H1 (cell line): ENCODE measurements around the gene DCAF17. TPM values are rescaled to one million over a fixed set of nuclear protein-coding genes. Genes with fewer than 3 reads are reported as not detected.

Experiments used
- CTCF ChIA-PET: fragments of 300-600 bp; sonication (Branson Sonifier 250); formaldehyde crosslinking; loops from one replicate; lab custom pipeline; 2021; ENCODE audit not compliant: partially characterized antibody; lab: Charles Lee
- POLR2A ChIA-PET: fragments of 300-600 bp; sonication (Branson Sonifier 250); formaldehyde crosslinking; loops from one replicate; lab custom pipeline; 2021; ENCODE audit warnings: inconsistent platforms; ENCODE audit not compliant: partially characterized antibody; lab: Charles Lee
- DNase-seq, 2 experiments: peaks; one replicate each; pipeline versions ENCODE4 v3.0.0 to v3.0.0-alpha.2; 2010 to 2022; ENCODE audit warnings: low spot score in 2 of 2, low read depth in 1 of 2, mixed read lengths in 1 of 2
- FAIRE-seq: peaks from 2 replicates; lab custom pipeline; 2011; peaks lifted over from hg19 to GRCh38; lab: Jason Lieb, UNC
- H2AFZ ChIP-seq: 2 replicates; pipeline ENCODE4 v1.8.1; 2012; ENCODE audit warnings: low read length, inconsistent platforms
- H2AK5ac ChIP-seq: 2 replicates; pipeline ENCODE4 v1.6.1; 2013; ENCODE audit warnings: low read depth, low read length
- H2BK120ac ChIP-seq: replicated peaks from 2 replicates; pipeline ENCODE3; 2013; ENCODE audit warnings: low read depth, low read length, inconsistent platforms
- H2BK12ac ChIP-seq: 2 replicates; pipeline ENCODE4 v1.6.1; 2013; ENCODE audit warnings: low read depth, low read length
- H2BK15ac ChIP-seq: 2 replicates; pipeline ENCODE4 v1.6.1; 2013; ENCODE audit warnings: low read length
- H2BK20ac ChIP-seq: 2 replicates; pipeline ENCODE4 v1.6.1; 2013; ENCODE audit warnings: low read length
- H2BK5ac ChIP-seq: 2 replicates; pipeline ENCODE4 v1.6.1; 2013; ENCODE audit warnings: low read depth, low read length
- H3K14ac ChIP-seq: 2 replicates; pipeline ENCODE4 v1.6.1; 2013; ENCODE audit warnings: inconsistent platforms; ENCODE audit not compliant: insufficient read length
- H3K18ac ChIP-seq: 2 replicates; pipeline ENCODE4 v1.6.1; 2013; ENCODE audit warnings: low read length; ENCODE audit errors: extremely low read depth
- H3K23ac ChIP-seq: 2 replicates; pipeline ENCODE4 v1.6.1; 2013; ENCODE audit warnings: inconsistent platforms; ENCODE audit not compliant: insufficient read length
- H3K23me2 ChIP-seq: 2 replicates; pipeline ENCODE4 v1.6.1; 2013; ENCODE audit warnings: low read depth, low read length
- H3K27ac ChIP-seq: 2 replicates; pipeline ENCODE4 v1.6.1; 2011; ENCODE audit warnings: low read depth, low read length, inconsistent platforms
- H3K27me3 ChIP-seq, 4 experiments: replicated peaks in 1 of 4; 1 replicate in 1 of 4; 2 replicates in 3 of 4; pipeline versions ENCODE4 v1.6.1 to v1.8.1; 2011 to 2013; ENCODE audit warnings: low read length in 3 of 4, mild to moderate bottlenecking in 3 of 4, inconsistent platforms in 2 of 4, mixed read lengths in 2 of 4, moderate library complexity in 1 of 4; ENCODE audit not compliant: control insufficient read depth in 3 of 4, insufficient read depth in 3 of 4; ENCODE audit errors: extremely low read depth in 1 of 4
- H3K36me3 ChIP-seq, 4 experiments: 2 replicates each; pipeline versions ENCODE4 v1.6.1 to v1.8.1; 2011 to 2013; ENCODE audit warnings: mild to moderate bottlenecking in 4 of 4, low read length in 3 of 4, moderate library complexity in 2 of 4, control low read depth in 1 of 4, inconsistent platforms in 1 of 4; ENCODE audit not compliant: insufficient read depth in 4 of 4, control insufficient read depth in 2 of 4
- H3K4ac ChIP-seq: replicated peaks from 2 replicates; pipeline ENCODE3; 2013; ENCODE audit warnings: low read length, low read depth, mixed read lengths, inconsistent platforms; ENCODE audit not compliant: insufficient read length
- H3K4me1 ChIP-seq, 4 experiments: replicated peaks in 1 of 4; 1 replicate in 1 of 4; 2 replicates in 3 of 4; pipeline versions ENCODE4 v1.6.1 to v1.8.1; 2011 to 2013; ENCODE audit warnings: low read length in 3 of 4, inconsistent platforms in 2 of 4, mixed read lengths in 1 of 4; ENCODE audit not compliant: insufficient read depth in 4 of 4, control insufficient read depth in 3 of 4
- H3K4me2 ChIP-seq, 2 experiments: 2 replicates each; pipeline versions ENCODE4 v1.6.1 to v1.8.1; 2011 to 2013; ENCODE audit warnings: low read depth in 2 of 2, low read length in 2 of 2, control low read depth in 1 of 2, inconsistent platforms in 1 of 2, mild to moderate bottlenecking in 1 of 2; ENCODE audit not compliant: insufficient read depth in 1 of 2
- H3K4me3 ChIP-seq, 4 experiments: fragments of 200-600, 300-600 bp in 1 of 4; sonication (generic), shearing (Covaris generic), sonication (Bioruptor Twin) in 1 of 4; 2 replicates each; pipeline versions ENCODE4 v1.5.1 to v1.8.1; 2011 to 2016; ENCODE audit warnings: low read length in 4 of 4, low read depth in 3 of 4, control low read depth in 2 of 4, inconsistent platforms in 2 of 4, mild to moderate bottlenecking in 2 of 4, mixed read lengths in 1 of 4, moderate library complexity in 1 of 4; ENCODE audit not compliant: insufficient read depth in 2 of 4; ENCODE audit errors: extremely low read depth in 1 of 4
- H3K56ac ChIP-seq: replicated peaks from 2 replicates; pipeline ENCODE3; 2013; ENCODE audit warnings: low read depth, mild to moderate bottlenecking, mixed read lengths, low read length, inconsistent platforms; ENCODE audit not compliant: insufficient read length
- H3K79me1 ChIP-seq: 2 replicates; pipeline ENCODE4 v1.6.1; 2013; ENCODE audit warnings: low read depth, low read length, control low read depth
- H3K79me2 ChIP-seq, 2 experiments: 2 replicates each; pipeline versions ENCODE4 v1.6.1 to v1.8.1; 2012 to 2013; ENCODE audit warnings: low read length in 2 of 2, mild to moderate bottlenecking in 2 of 2, inconsistent platforms in 1 of 2; ENCODE audit not compliant: insufficient read depth in 2 of 2, control insufficient read depth in 1 of 2
- H3K9ac ChIP-seq, 4 experiments: replicated peaks in 1 of 4; 1 replicate in 1 of 4; 2 replicates in 3 of 4; pipeline versions ENCODE4 v1.6.1 to v1.8.1; 2011 to 2013; ENCODE audit warnings: low read depth in 3 of 4, low read length in 3 of 4, control low read depth in 2 of 4, mild to moderate bottlenecking in 2 of 4, moderate library complexity in 2 of 4, inconsistent platforms in 1 of 4; ENCODE audit errors: extremely low read depth in 1 of 4
- H3K9me3 ChIP-seq, 2 experiments: 2 replicates each; pipeline versions ENCODE4 v1.6.1 to v1.8.1; 2012 to 2013; ENCODE audit warnings: mild to moderate bottlenecking in 2 of 2, moderate library complexity in 2 of 2, control low read depth in 1 of 2, inconsistent platforms in 1 of 2, low read depth in 1 of 2, low read length in 1 of 2, mixed read lengths in 1 of 2; ENCODE audit not compliant: insufficient read depth in 2 of 2
- H4K20me1 ChIP-seq, 2 experiments: replicated peaks in 1 of 2; 2 replicates each; pipeline versions ENCODE3 to v1.8.1; 2011 to 2013; ENCODE audit warnings: inconsistent platforms in 2 of 2, low read length in 2 of 2, mild to moderate bottlenecking in 1 of 2; ENCODE audit not compliant: insufficient read depth in 2 of 2, control insufficient read depth in 1 of 2
- H4K5ac ChIP-seq: 2 replicates; pipeline ENCODE4 v1.6.1; 2013; ENCODE audit warnings: low read length, low read depth, mixed read lengths, inconsistent platforms; ENCODE audit not compliant: insufficient read length
- H4K8ac ChIP-seq: 2 replicates; pipeline ENCODE4 v1.8.0; 2013; ENCODE audit warnings: mild to moderate bottlenecking, moderate library complexity, low read length, inconsistent platforms; ENCODE audit not compliant: insufficient read depth; ENCODE audit errors: extremely low read depth
- H4K91ac ChIP-seq: replicated peaks from 2 replicates; pipeline ENCODE3; 2013; ENCODE audit warnings: low read length, mixed read lengths, inconsistent platforms; ENCODE audit not compliant: insufficient read length
- ATF3 ChIP-seq: IDR thresholded peaks from 2 replicates; pipeline ENCODE4 v1.6.1; 2011; ENCODE audit warnings: low read depth, mild to moderate bottlenecking, low read length; ENCODE audit not compliant: insufficient read depth
- BACH1 ChIP-seq: IDR thresholded peaks from 2 replicates; pipeline ENCODE4 v1.6.1; 2012; ENCODE audit warnings: low read length, improper control_type of control experiment
- CBX5 ChIP-seq: fragments of 300-800, 300-1000 bp; sonication (generic); IDR thresholded peaks from 2 replicates; pipeline ENCODE4 v1.7.1; 2016; ENCODE audit warnings: antibody characterized with exemption, low read length, low read depth
- CEBPB ChIP-seq: IDR thresholded peaks from 2 replicates; pipeline ENCODE4 v1.6.1; 2012; ENCODE audit warnings: low read depth, low read length
- CHD1 ChIP-seq: IDR thresholded peaks from 2 replicates; pipeline ENCODE4 v1.6.1; 2012; ENCODE audit warnings: low read depth, low read length, improper control_type of control experiment
- KDM5A ChIP-seq: fragments of 200-600 bp; IDR thresholded peaks from 2 replicates; pipeline ENCODE4 v1.7.1; 2012; ENCODE audit warnings: mild to moderate bottlenecking, low read length, inconsistent platforms, mixed read lengths
- NRF1 ChIP-seq: IDR thresholded peaks from 2 replicates; pipeline ENCODE4 v1.6.1; 2011; ENCODE audit warnings: mild to moderate bottlenecking, low read depth, low read length, improper control_type of control experiment
- PHF8 ChIP-seq: fragments of 200-600 bp; sonication (generic); conservative IDR thresholded peaks from 2 replicates; pipeline ENCODE4 v1.7.1; 2012; ENCODE audit warnings: low read depth, mild to moderate bottlenecking, inconsistent platforms, low read length, moderate library complexity
- POLR2AphosphoS5 ChIP-seq: IDR thresholded peaks from 2 replicates; pipeline ENCODE4 v1.6.1; 2011; ENCODE audit warnings: low read depth, low read length
- SIRT6 ChIP-seq: IDR thresholded peaks from one replicate; pipeline ENCODE4 v1.7.1; 2012; ENCODE audit warnings: low read length, inconsistent platforms
- TAF1 ChIP-seq: IDR thresholded peaks from 2 replicates; pipeline ENCODE4 v1.6.1; 2011; ENCODE audit warnings: mild to moderate bottlenecking, low read depth, low read length
- YY1 ChIP-seq: IDR thresholded peaks from 2 replicates; pipeline ENCODE4 v1.6.1; 2011; ENCODE audit warnings: low read depth, mild to moderate bottlenecking, low read length
- WGBS, 2 experiments: shearing (Covaris generic) in 1 of 2; methylation state at CpG; one replicate each; pipeline versions ENCODE4 v1.1.6 to v1.1.7; 2013 to 2015; ENCODE audit warnings: low lambda C conversion rate in 2 of 2, mixed read lengths in 2 of 2, inconsistent platforms in 1 of 2, low coverage in 1 of 2, missing lambda C conversion rate in 1 of 2; ENCODE audit not compliant: insufficient replicate concordance in 2 of 2, insufficient coverage in 1 of 2, insufficient read length in 1 of 2; ENCODE audit errors: extremely low coverage in 1 of 2, missing lambda C conversion rate in 1 of 2; 5-methylcytosine and 5-hydroxymethylcytosine counted together
- polyA plus RNA-seq, 7 experiments: library from polyadenylated mRNA; depleted of rRNA in 3 of 7; stranded (reverse) in 5 of 7; unstranded in 2 of 7; fragments of >200 nt in 5 of 7; fragments of 200-250 nt in 2 of 7; gene quantifications; 1 replicate in 5 of 7; 2 replicates in 1 of 7; 4 replicates in 1 of 7; pipeline versions ENCODE4 v1.2.1 to v1.2.3, GENCODE V29; 2011 to 2013; ENCODE audit warnings: missing spikeins in 2 of 7, mixed read lengths in 2 of 7
- total RNA-seq: library from RNA; stranded (reverse); fragmentation: NEBNext Ultra II Directional; extraction: Animal tissue kit (Norgen Biotek cat#: 25700); gene quantifications from 2 replicates; pipeline ENCODE4 v1.2.1, GENCODE V29; 2021

Gene DCAF17
- total and polyA plus RNA-seq, 2 of the 8 experiments (the other 6 are each of a cell fraction or from before 2014, with no cell fraction given) = 10.7 to 30.0 TPM

- H3K4me3 ChIP-seq = peak overlapping the region; percentile 48 to 77 (median 72)
- peak overlapping the region; percentile 53 to 81 (median 76) for H3K9ac ChIP-seq
- H3K4me2 ChIP-seq = peak overlapping the region; percentile 72 to 96
- 21% methylated on average over 20 of the region's 20 CpGs; no CpG with 5 or more reads in 1 of the 2 experiments for WGBS, 2 experiments
- H3K23me2 ChIP-seq = peaks cover 4% of the 10 kb centered on the region; the same call in 1 of the 2 replicates
- H3K79me1 ChIP-seq = peaks cover 2% of the 10 kb centered on the region; the same call in 1 of the 2 replicates
- H4K8ac ChIP-seq = peak overlapping the region; percentile 75
- H3K27ac ChIP-seq = peak overlapping the region; percentile 73
- H2BK5ac ChIP-seq = peak overlapping the region; percentile 93
- H3K14ac ChIP-seq = no peak overlapping the region
- FAIRE-seq (no peak), DNase-seq (no peak)
- no peaks in the 10 kb centered on the region for H3K27me3 ChIP-seq
- peak overlapping the region; percentile 88 for H4K5ac ChIP-seq
- H3K4ac ChIP-seq = peak overlapping the region; percentile 92
- peak overlapping the region; percentile 95 for H2BK12ac ChIP-seq
- no peak overlapping the region for H3K23ac ChIP-seq
- no peak overlapping the region for H2AFZ ChIP-seq
- ChIA-PET CTCF (interaction anchor here (0.6 to 3.8 kb wide), 11 partner anchors 15 to 558 kb away, joined by 3 to 20 read pairs (median 5); no protein-coding TSS in a partner anchor), POLR2A (interaction anchor here (0.6 to 4.8 kb wide), 29 partner anchors 8 to 504 kb away, joined by 3 to 21 read pairs (median 4); partner anchors contain the start of genes CYBRD1, DYNC1I2, GORASP2 and TLK1)
- peak overlapping the region; percentile 93 for H3K18ac ChIP-seq
- 0 out of 2 replicates have a peak overlapping the region, but pooled peaks have one; percentile 28 for H2BK20ac ChIP-seq
- H2BK15ac ChIP-seq = peak overlapping the region; percentile 95
- peaks cover 3 to 19% (median 10%) of the 10 kb centered on the region in 4 experiments for H3K4me1 ChIP-seq
- peak overlapping the region; percentile 82 for H4K91ac ChIP-seq
- H3K9me3 ChIP-seq = no peaks in the 10 kb centered on the region; a peak in 2 of 4 replicates
- peaks cover 0 to 3% of the 10 kb centered on the region in 2 experiments for H4K20me1 ChIP-seq
- H3K36me3 ChIP-seq = peaks cover 5 to 20% (median 11%) of the 10 kb centered on the region in 4 experiments; a peak in 4 of 8 replicates
- H2AK5ac ChIP-seq = peak overlapping the region; percentile 92
- H2BK120ac ChIP-seq = peak overlapping the region; percentile 88
- peaks cover 0 to 79% of the 10 kb centered on the region in 2 experiments; a peak in 2 of 4 replicates for H3K79me2 ChIP-seq
- H3K56ac ChIP-seq = peak overlapping the region; percentile 87
- TF ChIP-seq YY1 (no peak), SIRT6 (no peak), CEBPB (no peak), ATF3 (no peak), CBX5 (no peak), KDM5A (no peak), BACH1 (no peak), TAF1 (no peak), NRF1 (no peak), CHD1 (no peak), POLR2AphosphoS5 (no peak), PHF8 (peak; percentile 40; the same call in 1 of the 2 replicates)
Observed at GRCh38 chr2:171432969-171433762, 860 bp upstream of the DCAF17 start.
